AG09309 (cell line): ENCODE results near the gene GNAQ.
A peak's percentile ranks its signal among the peaks of the same experiment; 100 is the strongest.
"Not testable (repeated sequence)": the region's sequence is repeated elsewhere in the genome, so short reads cannot be mapped to it uniquely, and the experiment has no call there.

Source experiments
- DNase-seq: peaks from one replicate; pipeline ENCODE4 v3.0.0-alpha.2; 2010; ENCODE audit warnings: low read depth
- H3K4me3 ChIP-seq: 2 replicates; pipeline ENCODE4 v1.5.1; 2011; ENCODE audit warnings: mild to moderate bottlenecking, low read depth, low read length, moderate library complexity; ENCODE audit not compliant: control insufficient read depth
- CTCF ChIP-seq: IDR thresholded peaks from 2 replicates; pipeline ENCODE4 v1.5.1; 2011; ENCODE audit warnings: mild to moderate bottlenecking, low read depth, low read length, inconsistent platforms; ENCODE audit not compliant: insufficient read depth, control insufficient read depth; ENCODE audit errors: missing control alignments

GNAQ gene

GRCh38 chr9:77726814-77727213, 304.8 kb downstream of the GNAQ start:
- no peak for TF ChIP-seq CTCF
- no peak for DNase-seq
- H3K4me3 ChIP-seq = no peak overlapping the region

- no peak for TF ChIP-seq CTCF
Observed at GRCh38 chr9:77726289-77726688, 305.3 kb downstream of the GNAQ start.

GRCh38 chr9:77725820-77726219, 305.8 kb downstream of the GNAQ start:
- H3K4me3 ChIP-seq = no peak overlapping the region
- no peak for DNase-seq
- no peak for TF ChIP-seq CTCF

More at GRCh38 chr9:77726289-77726688, 305.3 kb downstream of the GNAQ start:
- no peak for DNase-seq
- H3K4me3 ChIP-seq = no peak overlapping the region

- H3K4me3 ChIP-seq = no peak overlapping the region
- no peak for DNase-seq
- no peak for TF ChIP-seq CTCF
Observed at GRCh38 chr9:77725046-77725694, 306.4 kb downstream of the GNAQ start.

GRCh38 chr9:77721156-77721555, 310.5 kb downstream of the GNAQ start:
- DNase-seq, H3K4me3 ChIP-seq: not testable (repeated sequence)

- no peak for TF ChIP-seq CTCF
- DNase-seq = no peak
- no peak overlapping the region for H3K4me3 ChIP-seq
Observed at GRCh38 chr9:77719321-77719720, 312.3 kb downstream of the GNAQ start.

GRCh38 chr9:77718298-77718640, 313.3 kb downstream of the GNAQ start:
- DNase-seq, H3K4me3 ChIP-seq: not testable (repeated sequence)

- not testable (repeated sequence) for H3K4me3 ChIP-seq
- DNase-seq = peak; percentile 88
Observed at GRCh38 chr9:77717608-77718297, 313.9 kb downstream of the GNAQ start.
